Activated CD8-positive, alpha-beta memory T cell treated with anti-CD3 and anti-CD28 coated beads, Interleukin-2, amount 50 U/mL, for 48 hours (primary cell): ENCODE measurements around the gene RGS19.
"Not testable (repeated sequence)": the region's sequence is repeated elsewhere in the genome, so short reads cannot be mapped to it uniquely, and the experiment has no call there.

ENCODE experiments used
- DNase-seq: peaks from one replicate; pipeline ENCODE4 v3.0.0-alpha.2; 2020

RGS19 gene

DNA sequence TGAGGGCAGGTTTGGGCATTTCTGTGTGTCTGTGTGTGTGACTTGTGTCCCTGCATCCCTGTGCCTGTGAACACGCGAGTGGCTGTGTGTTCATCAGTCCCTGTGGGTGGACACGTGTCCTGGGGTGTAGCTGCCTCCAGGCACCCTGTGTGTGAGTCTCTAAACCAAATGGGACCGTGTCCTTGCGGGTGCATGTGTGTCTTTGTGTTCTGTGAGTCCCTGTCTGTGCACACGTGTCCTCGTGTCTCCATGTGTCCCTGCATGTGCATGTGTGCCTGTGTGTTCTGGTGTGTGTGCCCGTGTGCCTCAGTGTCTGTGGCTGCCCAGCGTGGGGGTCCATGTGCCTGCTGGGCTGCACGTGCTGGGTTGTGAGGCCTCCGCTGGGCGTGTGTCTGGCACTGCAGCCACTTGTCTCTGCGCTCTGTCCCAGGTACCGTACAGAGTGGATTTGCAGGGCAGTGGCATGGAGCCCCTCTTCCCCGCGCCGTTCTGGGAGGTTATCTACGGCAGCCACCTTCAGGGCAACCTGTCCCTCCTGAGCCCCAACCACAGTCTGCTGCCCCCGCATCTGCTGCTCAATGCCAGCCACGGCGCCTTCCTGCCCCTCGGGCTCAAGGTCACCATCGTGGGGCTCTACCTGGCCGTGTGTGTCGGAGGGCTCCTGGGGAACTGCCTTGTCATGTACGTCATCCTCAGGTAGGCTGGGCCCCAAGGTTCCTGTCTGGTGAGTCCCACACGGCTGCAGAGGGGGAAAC lies 13.1 kb upstream of the RGS19 start:
- no peak for DNase-seq

DNA sequence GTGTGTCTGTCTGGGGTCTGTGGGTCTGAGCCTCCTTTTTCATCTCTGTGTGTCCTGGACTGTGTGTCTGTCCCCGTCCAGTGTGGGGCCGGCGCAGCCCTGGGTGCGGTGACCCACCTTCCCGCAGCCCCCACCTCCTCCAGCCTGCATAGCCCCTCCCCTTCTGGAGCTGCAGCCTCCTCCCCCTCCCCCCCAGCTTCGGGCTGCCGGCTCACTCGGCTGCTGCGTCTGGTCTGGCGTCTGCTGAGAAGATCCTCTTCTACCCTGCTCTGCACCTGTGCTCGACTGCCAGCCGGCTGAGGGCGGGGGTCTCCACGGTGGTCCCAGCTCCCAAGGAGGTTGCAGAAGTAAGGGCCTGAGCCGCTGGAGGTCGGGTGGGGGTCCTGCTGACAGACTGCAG lies 12.5 kb upstream of the RGS19 start:
- DNase-seq: no peak

DNA sequence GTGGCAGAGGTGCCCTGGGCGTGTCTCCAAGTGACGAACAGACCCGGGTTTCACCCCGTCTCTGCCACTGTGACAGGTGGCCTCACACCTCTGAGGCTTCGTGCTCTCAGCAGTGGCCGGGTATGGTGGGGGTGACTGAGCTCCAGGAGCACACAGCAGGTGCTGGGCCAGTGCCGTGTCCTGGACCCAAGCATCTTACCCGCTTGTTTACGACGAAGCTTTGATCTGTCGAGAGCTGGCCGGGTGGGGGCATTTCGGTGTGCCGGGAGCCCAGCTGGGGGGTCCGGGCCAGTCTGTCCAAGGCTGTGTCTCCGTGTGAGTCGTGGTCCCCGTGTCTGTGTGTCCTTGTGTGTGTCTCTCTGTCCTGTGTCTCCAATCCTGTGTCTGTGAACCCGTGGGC lies 12.0 kb upstream of the RGS19 start:
- no peak for DNase-seq

DNA sequence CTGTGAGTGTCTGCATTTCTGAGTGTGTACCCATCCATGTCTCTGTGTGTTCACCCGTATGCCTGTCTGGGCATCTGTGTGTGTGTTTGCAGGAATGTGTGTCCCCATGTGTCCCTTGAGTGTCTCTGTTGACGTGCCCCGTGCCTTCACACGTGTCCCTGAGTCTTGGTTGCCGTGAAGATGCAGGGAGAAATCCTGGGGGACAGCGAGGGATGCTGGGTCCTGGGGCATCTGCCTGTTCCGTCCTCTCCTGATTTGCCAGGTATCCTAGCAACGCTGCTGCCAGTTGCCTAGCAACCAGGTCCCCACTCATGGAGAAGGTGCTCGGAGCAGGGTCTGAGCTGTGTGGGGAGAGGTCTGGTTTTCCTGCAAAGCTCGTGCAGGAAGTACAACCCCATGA lies 10.8 kb upstream of the RGS19 start:
- DNase-seq: no peak

DNA sequence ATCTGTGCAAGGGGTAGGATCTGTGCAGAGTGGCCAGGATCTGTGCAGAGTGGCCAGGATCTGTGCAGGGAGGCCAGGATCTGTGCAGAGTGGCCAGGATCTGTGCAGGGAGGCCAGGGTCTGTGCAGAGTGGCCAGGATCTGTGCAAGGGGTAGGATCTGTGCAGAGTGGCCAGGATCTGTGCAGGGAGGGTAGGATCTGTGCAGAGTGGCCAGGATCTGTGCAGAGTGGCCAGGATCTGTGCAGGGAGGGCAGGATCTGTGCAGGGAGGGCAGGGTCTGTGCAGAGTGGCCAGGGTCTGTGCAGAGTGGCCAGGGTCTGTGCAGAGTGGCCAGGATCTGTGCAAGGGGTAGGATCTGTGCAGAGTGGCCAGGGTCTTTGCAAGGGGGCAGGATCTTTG lies 9.3 kb upstream of the RGS19 start:
- not testable (repeated sequence) for DNase-seq

DNA sequence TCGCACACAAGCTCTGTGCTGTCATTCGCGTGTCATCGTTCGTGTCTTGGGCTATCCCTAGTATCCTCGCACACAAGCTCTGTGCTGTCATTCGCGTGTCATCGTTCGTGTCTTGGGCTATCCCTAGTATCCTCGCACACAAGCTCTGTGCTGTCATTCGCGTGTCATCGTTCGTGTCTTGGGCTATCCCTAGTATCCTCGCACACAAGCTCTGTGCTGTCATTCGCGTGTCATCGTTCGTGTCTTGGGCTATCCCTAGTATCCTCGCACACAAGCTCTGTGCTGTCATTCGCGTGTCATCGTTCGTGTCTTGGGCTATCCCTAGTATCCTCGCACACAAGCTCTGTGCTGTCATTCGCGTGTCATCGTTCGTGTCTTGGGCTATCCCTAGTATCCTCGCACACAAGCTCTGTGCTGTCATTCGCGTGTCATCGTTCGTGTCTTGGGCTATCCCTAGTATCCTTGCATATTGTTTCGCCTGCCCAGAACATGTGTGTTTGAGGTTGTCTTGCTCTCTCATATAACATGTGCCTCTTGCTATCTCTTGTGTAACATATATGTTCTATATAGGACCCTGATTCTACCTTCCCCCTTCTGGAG lies 8.0 kb upstream of the RGS19 start:
- DNase-seq: not testable (repeated sequence)

DNA sequence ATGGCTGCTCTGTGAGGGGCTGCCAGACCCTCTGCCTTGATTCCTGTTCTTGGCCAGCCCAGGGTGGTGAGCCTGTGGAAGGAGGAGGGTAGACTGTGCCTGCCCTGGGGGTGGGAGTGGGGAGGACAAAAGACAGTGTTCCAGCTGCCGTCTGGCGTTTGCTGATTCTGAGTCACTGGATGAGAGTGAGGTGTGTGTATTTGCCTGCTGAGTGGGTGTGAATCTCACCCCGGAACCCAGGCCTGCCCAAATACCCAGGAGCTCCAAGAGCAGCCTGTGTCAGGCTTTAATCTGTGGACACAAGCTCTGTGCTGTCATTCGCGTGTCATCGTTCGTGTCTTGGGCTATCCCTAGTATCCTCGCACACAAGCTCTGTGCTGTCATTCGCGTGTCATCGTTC lies 7.5 kb upstream of the RGS19 start:
- no peak for DNase-seq

DNA sequence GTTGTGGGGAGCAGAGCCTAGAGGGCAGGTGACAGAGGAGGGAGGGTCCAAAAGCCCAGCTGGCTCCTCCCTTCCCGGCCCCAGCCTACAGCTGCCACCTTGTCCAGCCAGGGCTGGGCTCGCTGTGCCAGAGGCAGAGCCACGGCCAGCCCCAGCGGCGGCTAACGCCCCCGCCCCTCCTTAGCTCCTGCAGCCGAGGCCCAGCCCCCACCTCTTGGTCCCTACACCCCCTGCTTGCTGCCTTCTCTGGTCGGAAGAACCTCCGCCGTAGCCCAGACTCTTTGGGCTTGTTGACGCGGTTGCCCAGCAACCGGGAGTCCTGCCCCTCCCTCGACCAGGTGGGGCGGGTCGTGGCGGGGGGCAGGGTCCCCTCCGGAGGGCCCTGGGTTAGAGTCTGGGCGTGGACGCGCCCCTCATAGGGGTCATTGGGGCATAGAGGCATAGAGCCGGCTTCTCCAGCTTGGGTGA lies 5.4 kb upstream of the RGS19 start:
- DNase-seq: no peak

DNA sequence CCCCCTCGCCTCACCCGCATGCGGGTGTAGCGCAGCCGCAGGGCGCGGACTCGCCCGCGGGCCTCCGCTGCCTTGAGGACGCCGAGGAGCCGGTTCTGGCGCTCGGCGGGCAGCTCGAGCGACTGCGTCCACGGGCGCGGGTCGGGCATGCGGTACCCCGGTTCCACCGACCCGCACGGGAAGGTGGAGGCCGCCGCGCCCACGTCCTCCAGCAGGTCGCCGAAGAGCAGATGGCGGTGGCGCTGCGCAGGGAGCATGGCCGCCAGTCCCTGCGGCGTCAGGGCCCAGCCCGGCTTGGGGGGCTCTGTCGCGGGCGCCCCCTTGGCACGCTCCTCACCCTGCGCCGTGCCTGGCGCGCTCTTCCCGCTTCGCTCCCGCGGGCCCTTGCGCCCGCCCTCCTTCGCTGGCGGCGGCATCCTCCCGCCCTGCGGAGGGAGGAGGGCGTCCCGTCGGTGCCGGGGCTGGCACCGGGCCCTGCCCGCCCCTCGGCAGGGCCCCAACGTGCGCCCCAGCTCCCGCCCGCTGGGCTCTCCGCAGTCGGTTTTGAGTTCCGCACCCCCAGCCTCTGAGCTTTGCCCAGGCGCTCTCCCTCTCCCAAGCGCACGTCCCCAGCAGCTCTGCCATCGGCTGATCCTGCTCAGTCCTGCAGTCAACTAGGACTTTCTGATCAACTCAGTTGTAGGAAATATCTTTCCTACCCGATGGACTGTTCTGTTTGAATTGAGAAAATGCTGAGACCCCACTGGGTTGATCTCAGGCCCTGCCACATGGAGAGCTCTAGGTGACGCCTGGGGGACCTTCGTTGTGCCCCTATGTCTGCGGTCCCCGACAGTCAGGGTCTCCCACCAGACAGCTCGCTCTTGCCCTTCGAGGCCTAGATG lies 4.7 kb upstream of the RGS19 start, which contains the start of gene LKAAEAR1:
Gene LKAAEAR1, minus strand, starts transcription at position 595 of the 881 bp plus-strand sequence. Its CDS starts 179 bp downstream, at position 416.
- no peak for DNase-seq

DNA sequence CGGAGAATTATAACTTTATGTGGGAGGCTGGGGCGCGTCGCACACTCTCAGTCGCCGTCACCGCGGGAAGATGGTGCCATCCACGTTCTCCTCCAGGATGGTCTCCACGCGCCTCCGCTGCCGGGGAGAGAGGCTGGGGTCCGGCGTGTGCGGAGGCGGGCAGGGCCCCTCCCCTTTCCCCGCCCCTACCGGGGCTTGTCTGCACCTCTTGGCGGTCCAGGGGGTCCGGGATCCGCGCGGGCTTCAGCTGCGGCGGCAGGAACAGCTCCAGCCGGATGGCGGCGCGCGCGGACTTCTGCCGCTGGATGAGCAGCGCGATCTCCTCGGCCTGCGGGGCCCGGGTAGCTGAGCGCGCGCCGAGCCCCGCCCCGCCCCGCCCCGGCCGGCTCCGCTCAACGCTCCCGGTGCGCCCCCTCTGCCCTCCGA lies 4.1 kb upstream of the RGS19 start:
- peak; percentile 88 for DNase-seq

DNA sequence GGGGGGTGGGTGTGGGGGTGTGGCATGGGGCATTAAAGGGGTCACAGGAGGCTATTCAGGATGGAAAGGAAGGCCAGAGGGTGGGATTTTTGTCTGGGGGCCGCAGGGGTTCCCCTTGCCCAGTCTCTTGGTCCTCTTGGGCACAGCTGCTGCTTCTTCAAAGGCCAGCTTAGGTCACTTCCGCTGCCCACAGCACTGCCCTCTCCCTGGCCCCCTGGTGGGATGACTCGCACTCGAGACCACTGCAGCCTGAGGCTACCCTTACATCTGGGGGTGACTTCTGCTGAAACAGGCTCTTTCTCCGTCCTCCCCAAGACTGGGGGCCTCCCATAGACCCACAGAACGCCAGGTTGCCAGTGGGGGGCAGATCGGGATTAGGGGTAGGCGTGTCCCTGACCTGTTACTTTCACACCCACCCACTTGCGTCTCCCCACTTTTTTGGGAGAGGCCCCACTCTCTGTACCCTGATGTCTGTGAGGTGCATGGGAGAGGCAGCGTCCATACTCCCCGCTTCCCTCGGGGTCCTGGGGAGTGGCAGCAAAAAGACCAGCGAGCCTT lies 3.6 kb upstream of the RGS19 start:
- DNase-seq: no peak

DNA sequence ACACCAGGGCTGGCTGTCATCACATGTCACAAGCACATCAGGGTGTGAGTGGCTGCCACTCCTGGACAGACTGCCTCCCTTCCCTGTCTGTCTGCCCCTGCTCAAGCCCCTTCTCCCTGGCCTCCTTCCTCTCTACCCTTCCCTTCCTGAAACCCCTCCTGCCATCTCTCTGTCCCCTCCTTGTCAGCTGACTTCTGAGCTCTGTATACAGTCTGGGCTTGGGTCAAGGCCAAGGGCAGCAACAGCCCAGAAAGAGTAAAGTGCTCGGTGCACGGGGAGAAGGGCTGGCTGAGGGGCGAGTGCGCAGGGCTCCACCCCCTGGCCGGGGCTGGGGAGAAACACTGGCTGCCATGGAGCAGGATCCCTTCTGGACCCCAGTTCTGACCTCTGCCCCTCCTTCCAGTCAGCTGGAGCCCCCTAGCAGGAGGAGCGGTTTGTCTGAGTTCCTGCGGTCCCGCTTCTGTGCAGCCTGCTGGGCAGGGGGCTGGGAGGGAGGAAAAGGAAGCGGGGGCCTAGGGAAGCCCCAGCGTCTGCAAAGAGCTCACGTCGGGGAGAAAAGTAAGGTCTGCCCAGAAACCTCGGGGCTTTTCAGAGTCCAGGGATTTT lies 2.9 kb upstream of the RGS19 start:
- DNase-seq: no peak

DNA sequence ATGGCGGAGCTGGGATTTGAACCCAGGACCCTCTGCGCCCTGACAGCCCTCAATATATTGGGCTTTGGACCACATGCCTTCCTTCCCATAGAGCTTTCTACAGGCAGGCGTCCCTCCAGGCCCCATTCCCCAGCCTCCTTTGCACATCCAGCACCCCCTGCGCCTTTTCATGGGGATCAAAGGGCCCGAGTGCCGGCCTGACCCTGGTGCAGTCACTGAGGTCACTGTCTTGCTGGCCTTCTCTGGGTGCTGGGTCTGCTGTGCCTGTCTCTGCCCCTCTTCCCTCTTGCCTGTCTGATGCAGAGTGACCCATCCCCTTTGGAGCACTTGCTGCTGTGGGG lies 2.3 kb upstream of the RGS19 start:
- no peak for DNase-seq

DNA sequence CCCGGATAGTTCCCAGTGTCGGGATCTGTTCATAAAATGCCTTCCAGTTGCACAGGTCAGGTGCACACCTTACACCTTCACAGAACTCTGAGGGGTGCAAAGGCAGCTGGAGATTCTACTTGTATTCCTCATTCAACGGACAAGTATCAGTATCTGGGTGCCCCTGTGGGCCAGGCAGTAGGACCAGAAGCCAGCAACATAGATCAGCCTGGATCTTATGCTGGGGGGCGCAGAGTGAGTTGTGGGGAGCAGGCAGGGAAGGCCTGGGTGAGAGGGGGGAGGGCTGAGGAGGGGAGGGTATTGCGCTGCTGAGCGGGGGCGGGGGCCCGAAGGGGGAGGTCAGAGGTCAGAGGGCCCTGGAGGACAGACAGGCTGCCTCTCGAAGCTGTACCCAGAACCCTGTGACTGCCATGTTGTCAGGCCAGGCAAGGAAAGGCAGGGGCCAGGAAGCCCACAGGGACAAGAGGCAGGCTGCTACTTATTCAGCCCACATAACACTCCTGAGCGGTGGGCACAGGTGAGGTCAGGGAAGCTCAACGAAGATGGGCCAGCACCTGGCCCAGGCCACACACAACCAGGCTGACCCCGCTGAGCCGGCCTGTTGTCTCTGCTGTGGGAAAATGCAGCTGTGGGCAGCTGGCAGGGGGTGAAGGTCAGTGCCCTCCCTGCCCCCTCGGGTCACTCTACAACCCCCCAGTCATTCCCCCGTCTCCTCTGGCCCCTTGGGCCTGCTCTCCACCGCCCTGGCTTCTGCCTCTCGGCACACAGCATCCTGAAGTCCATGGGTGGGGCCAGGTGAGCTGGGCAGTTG lies 1.7 kb upstream of the RGS19 start:
- no peak for DNase-seq

DNA sequence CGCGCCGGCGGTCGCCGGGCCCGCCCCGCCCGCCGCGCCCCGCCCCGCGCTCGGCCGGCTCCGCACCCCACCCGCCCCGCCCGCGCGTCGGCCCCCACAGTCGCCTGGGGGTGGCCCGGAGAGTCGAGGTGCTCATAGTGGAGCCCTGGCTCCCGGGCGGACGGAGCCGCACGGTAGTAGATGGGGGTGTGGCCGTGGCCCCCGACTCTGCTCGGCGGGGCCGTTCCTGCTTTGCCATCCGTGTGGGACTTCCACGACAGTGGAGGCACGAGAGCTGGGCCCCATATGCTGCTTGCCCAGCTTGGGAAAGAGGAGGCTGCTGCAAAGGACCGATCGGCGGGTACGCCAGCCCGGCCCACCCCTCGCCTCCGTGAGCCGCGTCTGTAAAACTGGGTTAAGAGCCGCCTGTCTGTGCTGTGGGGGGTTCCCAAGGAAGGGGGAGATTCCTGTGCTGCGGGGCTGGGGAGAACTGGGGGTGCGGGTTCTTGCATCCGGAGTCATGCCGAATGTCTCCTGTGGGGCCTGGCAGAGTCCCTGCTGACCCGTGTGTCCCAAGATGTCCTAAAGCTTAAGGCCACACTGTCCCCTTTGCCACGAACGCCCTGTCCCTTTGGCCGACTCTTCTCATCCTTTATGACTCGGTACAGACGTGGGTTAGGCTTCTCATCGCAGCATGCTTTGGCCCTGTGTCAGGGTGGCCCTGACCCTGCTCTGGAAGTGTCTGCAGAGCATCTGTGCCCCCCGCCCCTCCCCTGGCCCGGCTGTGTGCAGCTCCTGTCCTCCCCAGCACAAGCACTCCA lies 895 bp upstream of the RGS19 start, which contains the start of gene OPRL1:
Gene OPRL1, plus strand, starts transcription at position 70 of the 800 bp plus-strand sequence. CDS start 12,639 bp downstream, outside the sequence.
- no peak for DNase-seq

DNA sequence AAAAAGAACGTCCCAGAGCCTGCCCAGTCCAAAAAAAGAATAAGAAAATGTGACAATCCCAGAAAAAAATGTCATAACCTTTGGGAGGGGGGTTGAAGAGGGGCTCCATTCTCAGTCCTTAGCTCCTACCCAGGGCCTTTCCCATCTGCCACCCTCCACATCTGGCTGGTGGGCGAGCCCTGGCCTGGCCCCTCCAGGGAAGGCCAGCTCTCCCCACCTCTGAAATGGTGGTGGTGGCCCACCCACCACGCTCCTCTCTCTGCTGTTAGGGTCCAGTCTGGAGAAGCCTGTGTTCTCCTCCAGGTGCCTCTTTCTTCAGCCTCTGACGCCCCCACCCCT lies 415 bp downstream of the RGS19 start:
- no peak for DNase-seq

DNA sequence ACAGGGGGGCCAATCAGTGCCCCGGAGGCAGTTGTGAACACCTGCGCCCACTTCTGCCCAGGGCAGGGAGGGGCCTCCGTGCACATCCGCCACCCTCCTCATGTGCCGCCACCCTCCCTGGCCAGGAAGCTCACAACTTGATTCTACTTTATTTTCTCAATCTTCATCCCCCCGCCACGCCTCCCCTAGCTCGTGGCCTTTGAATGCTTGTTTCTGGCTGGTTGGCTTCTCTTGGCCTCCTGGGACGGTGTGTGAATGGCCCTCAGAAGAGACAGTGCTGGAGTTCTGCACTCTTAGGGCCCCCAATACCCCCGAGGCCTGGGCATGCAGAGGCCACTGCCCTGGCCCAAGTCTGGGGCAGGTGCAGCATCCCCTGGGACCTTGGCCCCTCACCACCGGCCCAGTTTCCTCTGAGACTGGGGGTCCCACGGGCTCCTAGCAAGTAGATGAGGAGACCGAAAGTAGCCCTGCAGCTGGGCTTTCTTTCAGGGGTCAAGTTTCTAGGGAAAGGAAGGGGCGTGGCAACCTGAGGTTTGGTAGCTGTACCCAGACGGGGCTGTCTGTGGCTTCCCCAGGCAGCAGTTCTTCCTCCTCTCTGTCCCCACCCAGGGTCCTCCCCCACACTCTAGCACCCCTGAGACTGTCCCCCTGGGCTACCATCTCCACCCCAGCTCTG lies 1.3 kb downstream of the RGS19 start:
- DNase-seq: no peak

DNA sequence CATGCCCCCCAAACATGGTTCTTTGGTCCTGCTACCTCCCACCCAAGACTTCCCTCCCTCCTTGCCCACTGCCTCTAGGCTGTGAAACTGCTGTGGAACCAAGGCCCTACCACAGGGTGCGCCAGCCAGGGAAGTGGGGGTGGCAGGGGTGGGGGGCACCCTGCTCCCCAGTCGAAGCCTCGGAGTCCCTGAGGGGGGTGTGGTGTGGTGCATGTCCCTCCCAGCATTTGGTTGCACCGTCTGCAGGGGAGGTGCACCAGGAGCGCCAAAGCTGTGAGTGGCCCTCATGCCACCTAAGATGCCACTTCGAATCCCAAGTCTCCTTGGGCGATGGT lies 1.8 kb downstream of the RGS19 start:
- no peak for DNase-seq

DNA sequence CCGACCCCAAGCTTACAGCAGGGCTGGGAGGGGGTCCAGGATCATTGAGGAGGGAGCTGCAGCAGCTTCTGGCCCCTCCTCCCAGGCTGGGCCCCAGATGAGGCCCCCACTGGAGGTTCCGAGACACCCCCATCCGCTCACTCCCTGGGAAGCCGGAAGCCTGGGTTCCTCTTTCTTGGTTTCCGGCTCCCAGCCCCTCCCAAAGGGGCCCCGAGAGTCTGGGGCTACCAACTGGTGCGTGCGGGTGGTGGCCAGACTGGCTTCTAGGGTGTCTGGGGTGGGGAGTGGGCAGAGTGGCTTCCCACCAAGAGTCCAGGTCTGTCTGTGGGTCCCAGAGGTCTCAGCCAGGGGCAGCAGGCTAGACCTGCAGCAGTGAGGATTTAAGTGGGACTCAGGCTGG lies 2.2 kb downstream of the RGS19 start:
- no peak for DNase-seq
